Measurements from ENCODE around the gene GUK1.
"Not testable (repeated sequence)": the region's sequence is repeated elsewhere in the genome, so short reads cannot be mapped to it uniquely, and the experiment has no call there.

DNA sequence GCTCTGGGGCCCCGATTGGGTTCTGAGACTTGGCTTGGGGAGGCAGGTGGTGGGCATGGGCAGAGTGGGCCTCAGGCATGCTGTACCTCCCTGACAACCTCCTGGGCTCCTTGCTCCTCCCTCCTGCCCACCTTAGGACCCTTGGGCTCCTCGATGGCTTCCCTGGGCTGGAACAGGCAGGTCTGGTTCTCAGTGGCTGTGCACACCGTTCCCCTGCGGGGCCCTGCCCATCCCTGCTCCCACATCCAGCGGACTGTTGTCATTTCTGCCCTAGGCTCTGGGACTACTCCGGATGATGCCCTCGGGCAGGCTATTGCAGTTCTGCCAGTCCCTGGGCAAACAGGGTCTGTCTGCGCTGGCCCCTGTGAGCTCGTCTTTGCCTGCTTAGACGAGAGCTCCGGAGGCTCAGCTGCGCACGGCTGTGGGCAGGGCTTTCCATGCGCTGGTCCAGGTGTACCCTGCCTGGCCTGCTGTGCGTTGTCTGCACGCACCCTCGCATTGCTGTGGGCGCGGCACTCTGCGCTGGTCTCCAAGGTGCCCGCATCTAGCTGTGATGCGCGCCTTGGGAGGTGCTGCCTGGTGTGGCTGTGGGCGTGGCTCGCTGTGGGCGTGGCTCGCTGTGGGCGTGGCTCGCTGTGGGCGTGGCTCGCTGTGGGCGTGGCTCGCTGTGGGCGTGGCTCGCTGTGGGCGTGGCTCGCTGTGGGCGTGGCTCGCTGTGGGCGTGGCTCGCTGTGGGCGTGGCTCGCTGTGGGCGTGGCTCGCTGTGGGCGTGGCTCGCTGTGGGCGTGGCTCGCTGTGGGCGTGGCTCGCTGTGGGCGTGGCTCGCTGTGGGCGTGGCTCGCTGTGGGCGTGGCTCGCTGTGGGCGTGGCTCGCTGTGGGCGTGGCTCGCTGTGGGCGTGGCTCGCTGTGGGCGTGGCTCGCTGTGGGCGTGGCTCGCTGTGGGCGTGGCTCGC is 33.7 kb downstream of the GUK1 start:
- not testable (repeated sequence) for TF ChIP-seq SUZ12 (IDR thresholded peaks at IDR 0.05; ENCODE audit: extremely low read depth, insufficient read depth, insufficient read length); ZNF274 (IDR thresholded peaks at IDR 0.05; ENCODE audit: low read depth, low read length); YY1 (IDR thresholded peaks at IDR 0.05; ENCODE audit: insufficient read depth, insufficient read length)
